ENCODE measurements around the gene DNM2. TPM values are rescaled to one million over a fixed set of nuclear protein-coding genes. Genes with fewer than 3 reads are reported as not detected.

DNM2 gene
- total and polyA plus RNA-seq, 2 donors (not counting 1 experiment from before 2014, with no cell fraction given), result 42.6 to 76.8 TPM

DNA sequence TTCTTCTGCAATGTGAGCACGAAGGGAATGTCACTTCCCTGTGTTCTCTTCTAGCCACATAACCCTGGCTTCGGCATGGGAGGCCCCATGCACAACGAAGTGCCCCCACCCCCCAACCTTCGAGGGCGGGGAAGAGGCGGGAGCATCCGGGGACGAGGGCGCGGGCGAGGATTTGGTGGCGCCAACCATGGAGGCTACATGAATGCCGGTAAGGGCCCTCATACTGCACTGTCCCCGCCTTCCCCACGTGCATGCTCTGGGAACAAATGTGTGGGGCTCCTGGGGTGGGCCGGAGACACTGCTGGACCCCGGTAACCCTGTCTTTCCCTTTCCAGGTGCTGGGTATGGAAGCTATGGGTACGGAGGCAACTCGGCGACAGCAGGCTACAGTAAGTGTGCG lies 34.3 kb upstream of the DNM2 start:
- H3K27ac ChIP-seq (ENCODE audit: insufficient read depth, low read length), result no peak overlapping the region
- TF ChIP-seq EZH2 (IDR thresholded peaks at IDR 0.05; ENCODE audit: low read length, missing control alignments) (no peak), CTCF (conservative IDR thresholded peaks at IDR 0.05 in 1 of 2, IDR thresholded peaks at IDR 0.05 in 1 of 2; ENCODE audit: low read depth in 1 of 2, low read length in 2 of 2) (no peak)
- H3K4me2 ChIP-seq (ENCODE audit: extremely low read depth, insufficient read depth, low read length), result no peak overlapping the region
- peaks cover 20% of the 10 kb centered on the region for H3K79me2 ChIP-seq (ENCODE audit: control insufficient read depth, insufficient read depth, low read length)
- no peaks in the 10 kb centered on the region for H4K20me1 ChIP-seq (ENCODE audit: control insufficient read depth, extremely low read depth, insufficient read depth, low read length)
- no peak overlapping the region for H3K9ac ChIP-seq (ENCODE audit: insufficient read depth, low read length)
- H3K36me3 ChIP-seq (ENCODE audit: control insufficient read depth, insufficient read depth, low read length), result peaks cover 62% of the 10 kb centered on the region
- H3K4me3 ChIP-seq (replicated peaks in 1 of 4; ENCODE audit: control extremely low read depth in 1 of 4, insufficient read depth in 1 of 4, low read depth in 3 of 4, low read length in 4 of 4), result no peak overlapping the region
- DNase-seq (ENCODE audit: low read depth in 2 of 2), result no peak
- H2AFZ ChIP-seq (ENCODE audit: low read length), result no peak overlapping the region
- H3K4me1 ChIP-seq (ENCODE audit: control insufficient read depth, extremely low read depth, insufficient read depth, low read length), result peaks cover 2% of the 10 kb centered on the region
- H3K27me3 ChIP-seq (ENCODE audit: control insufficient read depth, insufficient read depth, low read length), result no peaks in the 10 kb centered on the region
- no peaks in the 10 kb centered on the region for H3K9me3 ChIP-seq (ENCODE audit: control insufficient read depth, insufficient read depth, low read depth, low read length)

GRCh38 chr19:10685210-10685609 lies 32.7 kb upstream of the DNM2 start:
- Histone ChIP-seq H4K20me1 (ENCODE audit: control insufficient read depth, extremely low read depth, insufficient read depth, low read length) (no peaks in the 10 kb centered on the region), H2AFZ (ENCODE audit: low read length) (no peak overlapping the region), H3K27me3 (ENCODE audit: control insufficient read depth, insufficient read depth, low read length) (no peaks in the 10 kb centered on the region), H3K4me2 (ENCODE audit: extremely low read depth, insufficient read depth, low read length) (no peak overlapping the region), H3K9ac (ENCODE audit: insufficient read depth, low read length) (no peak overlapping the region), H3K4me3 (replicated peaks in 1 of 4; ENCODE audit: control extremely low read depth in 1 of 4, insufficient read depth in 1 of 4, low read depth in 3 of 4, low read length in 4 of 4) (no peak overlapping the region), H3K4me1 (ENCODE audit: control insufficient read depth, extremely low read depth, insufficient read depth, low read length) (peaks cover 2% of the 10 kb centered on the region), H3K36me3 (ENCODE audit: control insufficient read depth, insufficient read depth, low read length) (peaks cover 61% of the 10 kb centered on the region), H3K27ac (ENCODE audit: insufficient read depth, low read length) (no peak overlapping the region), H3K9me3 (ENCODE audit: control insufficient read depth, insufficient read depth, low read depth, low read length) (no peaks in the 10 kb centered on the region), H3K79me2 (ENCODE audit: control insufficient read depth, insufficient read depth, low read length) (peaks cover 17% of the 10 kb centered on the region)
- no peak for DNase-seq (ENCODE audit: low read depth in 2 of 2)
- TF ChIP-seq EZH2 (IDR thresholded peaks at IDR 0.05; ENCODE audit: low read length, missing control alignments) (no peak), CTCF (conservative IDR thresholded peaks at IDR 0.05 in 1 of 2, IDR thresholded peaks at IDR 0.05 in 1 of 2; ENCODE audit: low read depth in 1 of 2, low read length in 2 of 2) (no peak)

GRCh38 chr19:10686193-10686592 lies 31.7 kb upstream of the DNM2 start:
- H3K36me3 ChIP-seq (ENCODE audit: control insufficient read depth, insufficient read depth, low read length), result peaks cover 56% of the 10 kb centered on the region
- no peak overlapping the region for H3K4me3 ChIP-seq (replicated peaks in 1 of 4; ENCODE audit: control extremely low read depth in 1 of 4, insufficient read depth in 1 of 4, low read depth in 3 of 4, low read length in 4 of 4)
- peaks cover 14% of the 10 kb centered on the region for H3K79me2 ChIP-seq (ENCODE audit: control insufficient read depth, insufficient read depth, low read length)
- peak overlapping the region; percentile 56 for H3K27ac ChIP-seq (ENCODE audit: insufficient read depth, low read length)
- no peaks in the 10 kb centered on the region for H3K27me3 ChIP-seq (ENCODE audit: control insufficient read depth, insufficient read depth, low read length)
- H3K4me2 ChIP-seq (ENCODE audit: extremely low read depth, insufficient read depth, low read length), result no peak overlapping the region
- H3K4me1 ChIP-seq (ENCODE audit: control insufficient read depth, extremely low read depth, insufficient read depth, low read length), result peaks cover 2% of the 10 kb centered on the region
- no peak overlapping the region for H2AFZ ChIP-seq (ENCODE audit: low read length)
- H3K9ac ChIP-seq (ENCODE audit: insufficient read depth, low read length), result no peak overlapping the region
- DNase-seq (ENCODE audit: low read depth in 2 of 2), result no peak
- no peaks in the 10 kb centered on the region for H3K9me3 ChIP-seq (ENCODE audit: control insufficient read depth, insufficient read depth, low read depth, low read length)
- H4K20me1 ChIP-seq (ENCODE audit: control insufficient read depth, extremely low read depth, insufficient read depth, low read length), result no peaks in the 10 kb centered on the region
- TF ChIP-seq CTCF (conservative IDR thresholded peaks at IDR 0.05 in 1 of 2, IDR thresholded peaks at IDR 0.05 in 1 of 2; ENCODE audit: low read depth in 1 of 2, low read length in 2 of 2) (no peak), EZH2 (IDR thresholded peaks at IDR 0.05; ENCODE audit: low read length, missing control alignments) (no peak)

All from fibroblast of lung (primary cell).